ENCODE data around the gene PHLDA3.
"Not testable (repeated sequence)": the region's sequence is repeated elsewhere in the genome, so short reads cannot be mapped to it uniquely, and the experiment has no call there.

The PHLDA3 gene

DNA sequence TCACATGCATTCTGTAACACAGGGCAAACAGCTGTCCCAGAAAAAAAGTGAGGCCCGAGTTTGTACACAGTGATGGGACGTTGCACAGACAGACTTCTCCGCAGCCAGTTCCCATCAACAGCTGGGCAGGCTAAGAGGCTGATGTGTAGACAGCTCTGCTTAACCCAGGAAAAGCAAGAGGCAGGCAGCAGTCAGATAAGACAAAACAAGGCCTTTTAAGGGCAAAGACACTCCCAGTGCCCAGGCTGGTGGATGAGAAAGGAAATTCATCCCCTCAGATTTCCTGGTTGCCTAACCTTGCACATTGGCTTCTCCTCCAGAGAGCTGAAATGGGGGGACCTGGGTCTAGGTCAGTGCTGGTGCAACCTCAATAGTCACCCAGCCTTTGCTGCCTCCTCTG lies 17.2 kb upstream of the PHLDA3 start:
- DNase-seq (ENCODE audit: low read depth in 2 of 2) = no peak

GRCh38 chr1:201485184-201485774 lies 16.3 kb upstream of the PHLDA3 start:
- no peak for DNase-seq (ENCODE audit: low read depth in 2 of 2)

GRCh38 chr1:201483373-201483949 lies 14.5 kb upstream of the PHLDA3 start:
- no peak for DNase-seq (ENCODE audit: low read depth in 2 of 2)

- DNase-seq (ENCODE audit: low read depth in 2 of 2) = no peak
Measured at GRCh38 chr1:201482755-201483154, 13.8 kb upstream of the PHLDA3 start.

GRCh38 chr1:201481761-201482493 lies 12.9 kb upstream of the PHLDA3 start:
- DNase-seq (ENCODE audit: low read depth in 2 of 2) = no peak

- no peak for DNase-seq (ENCODE audit: low read depth in 2 of 2)
Measured at GRCh38 chr1:201481004-201481380, 12.0 kb upstream of the PHLDA3 start.

DNA sequence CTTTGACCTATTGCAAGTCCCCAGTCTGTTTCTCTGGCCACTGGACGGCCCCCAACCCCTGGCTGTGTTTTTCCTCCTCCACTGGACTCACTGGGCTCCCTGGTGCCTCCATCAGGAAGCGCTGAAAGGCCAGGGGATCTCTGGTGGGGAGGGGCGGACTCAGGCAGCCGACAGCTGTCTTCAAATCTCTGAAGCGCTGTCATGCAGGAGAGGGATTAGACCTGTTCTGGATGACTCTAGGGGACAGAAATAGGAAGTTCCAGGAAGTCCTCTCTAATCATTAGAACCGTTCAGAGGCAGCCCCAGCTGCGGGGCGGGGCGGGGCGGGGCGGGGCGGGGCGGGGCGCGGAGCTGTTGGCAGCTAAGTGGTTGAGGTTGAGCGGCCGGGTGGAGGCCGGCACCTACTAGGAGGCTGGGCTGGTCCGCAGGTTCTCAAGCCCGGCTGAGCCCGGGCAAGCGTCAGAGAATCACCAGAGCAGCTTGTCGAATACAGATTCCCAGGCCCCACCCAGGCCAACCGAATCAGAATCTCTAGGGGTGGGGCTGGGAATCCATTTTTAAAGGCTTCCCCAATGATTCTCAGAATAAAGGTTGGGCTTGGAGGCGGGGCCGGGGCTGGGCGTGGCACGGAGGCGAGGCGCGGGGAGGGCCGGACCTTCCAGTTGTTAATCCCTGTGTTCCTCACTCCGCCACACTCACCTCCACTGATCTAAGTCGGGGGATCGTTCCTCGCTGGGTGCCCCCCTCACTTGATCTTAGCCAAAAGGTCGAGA lies 11.4 kb upstream of the PHLDA3 start:
- no peak for DNase-seq (ENCODE audit: low read depth in 2 of 2)

DNA sequence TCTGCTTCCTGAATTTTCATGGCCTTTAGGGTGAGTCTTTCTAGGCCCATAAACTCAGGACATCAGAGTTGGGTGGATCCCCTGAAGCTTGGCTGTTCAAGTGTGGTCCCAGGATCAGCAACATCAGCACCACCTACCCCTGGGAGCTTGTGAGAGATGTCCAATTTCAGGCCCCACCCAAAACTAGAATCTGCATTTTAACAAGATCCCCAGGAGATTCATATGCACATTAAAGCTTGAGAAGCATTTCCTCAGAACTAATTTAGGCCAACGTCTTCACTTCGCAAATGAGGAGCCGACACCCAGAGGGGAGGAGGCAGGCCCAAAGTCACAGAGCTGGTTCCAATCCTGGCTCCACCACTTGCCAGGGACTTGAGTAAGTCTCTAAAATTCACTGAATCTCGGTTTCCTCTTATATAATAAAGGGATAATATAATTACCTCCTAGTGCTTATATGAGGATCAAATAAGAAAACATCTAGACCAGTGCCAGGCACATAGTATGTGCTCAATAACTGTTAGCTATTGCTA lies 10.3 kb upstream of the PHLDA3 start:
- no peak for DNase-seq (ENCODE audit: low read depth in 2 of 2)

DNA sequence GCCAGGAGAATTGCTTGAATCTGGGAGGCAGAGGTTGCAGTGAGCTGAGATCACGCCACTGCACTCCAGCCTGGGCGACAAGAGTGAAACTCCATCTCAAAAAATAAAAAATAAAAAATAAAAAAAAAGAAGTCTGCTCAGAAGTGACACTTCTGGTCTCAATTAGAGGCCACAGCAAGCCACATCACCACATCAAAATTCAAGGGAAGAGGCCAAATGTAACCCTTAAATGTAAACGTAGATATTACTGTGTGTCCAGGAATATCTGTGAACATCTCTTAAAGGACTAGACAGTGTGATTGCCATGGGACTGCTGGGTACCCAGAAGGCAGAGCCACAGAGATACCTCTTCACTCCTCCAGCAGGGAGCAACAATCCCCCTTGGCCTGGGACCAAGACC lies 9.7 kb upstream of the PHLDA3 start:
- not testable (repeated sequence) for DNase-seq (ENCODE audit: low read depth in 2 of 2)

- no peak for DNase-seq (ENCODE audit: low read depth in 2 of 2)
Measured at GRCh38 chr1:201476670-201477344, 7.8 kb upstream of the PHLDA3 start.

DNA sequence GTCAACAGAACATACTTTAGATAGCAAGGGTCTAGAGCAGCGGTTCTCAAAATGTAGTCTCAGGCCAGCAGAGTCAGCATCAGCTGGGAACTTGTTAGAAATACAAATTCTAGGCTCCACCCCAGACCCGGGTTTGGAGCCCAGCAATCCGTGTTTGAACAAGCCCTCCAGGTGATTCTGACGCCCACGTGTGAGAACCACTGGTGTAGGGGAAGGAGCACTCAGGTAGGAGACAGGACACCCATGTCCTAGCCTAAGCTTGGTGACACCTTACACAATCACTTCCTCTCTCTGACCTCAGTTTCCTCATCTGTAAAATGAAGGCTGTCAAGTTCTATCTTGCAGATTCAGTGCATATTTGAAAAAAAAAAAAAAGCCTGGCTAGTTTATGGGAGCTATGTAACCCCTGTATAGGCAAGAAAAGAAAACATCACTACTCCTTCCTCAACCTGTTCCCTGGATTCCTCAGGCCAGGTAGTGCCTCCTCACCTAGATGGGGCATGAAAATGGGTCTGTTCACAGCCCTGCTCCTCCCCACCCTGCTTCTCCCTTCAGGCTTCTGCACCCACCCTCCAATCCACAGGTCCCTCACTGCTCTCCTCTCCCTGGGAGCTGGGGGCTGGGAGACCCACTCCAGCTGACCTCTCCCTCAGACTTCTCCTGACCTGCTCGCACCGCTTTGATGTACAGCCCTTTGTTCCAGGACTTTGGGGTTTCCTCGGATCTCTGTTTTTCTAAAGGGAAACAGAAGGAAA lies 7.1 kb upstream of the PHLDA3 start:
- no peak for DNase-seq (ENCODE audit: low read depth in 2 of 2)

GRCh38 chr1:201475130-201475529 lies 6.1 kb upstream of the PHLDA3 start:
- DNase-seq (ENCODE audit: low read depth in 2 of 2) = no peak

DNA sequence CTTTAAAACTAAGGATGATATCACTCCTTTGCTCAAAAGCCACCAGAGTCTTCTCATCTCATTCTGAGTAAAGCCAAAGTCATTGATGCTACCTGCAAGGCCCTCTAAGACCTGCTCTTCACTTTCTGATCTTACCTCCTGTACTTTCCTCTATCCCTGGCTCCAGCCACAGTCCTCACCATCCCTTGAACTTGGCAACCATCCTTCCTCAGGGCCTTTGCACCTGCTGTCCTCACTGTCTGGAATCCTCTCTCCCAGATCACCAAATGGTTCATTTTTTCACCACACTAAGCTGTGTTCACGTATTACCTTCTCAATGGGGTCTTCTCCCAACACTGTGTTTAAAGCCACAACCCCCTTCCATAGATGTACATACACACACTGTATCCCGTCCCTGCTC lies 4.3 kb upstream of the PHLDA3 start:
- no peak for DNase-seq (ENCODE audit: low read depth in 2 of 2)

- not testable (repeated sequence) for DNase-seq (ENCODE audit: low read depth in 2 of 2)
Measured at GRCh38 chr1:201472321-201472720, 3.3 kb upstream of the PHLDA3 start.

DNA sequence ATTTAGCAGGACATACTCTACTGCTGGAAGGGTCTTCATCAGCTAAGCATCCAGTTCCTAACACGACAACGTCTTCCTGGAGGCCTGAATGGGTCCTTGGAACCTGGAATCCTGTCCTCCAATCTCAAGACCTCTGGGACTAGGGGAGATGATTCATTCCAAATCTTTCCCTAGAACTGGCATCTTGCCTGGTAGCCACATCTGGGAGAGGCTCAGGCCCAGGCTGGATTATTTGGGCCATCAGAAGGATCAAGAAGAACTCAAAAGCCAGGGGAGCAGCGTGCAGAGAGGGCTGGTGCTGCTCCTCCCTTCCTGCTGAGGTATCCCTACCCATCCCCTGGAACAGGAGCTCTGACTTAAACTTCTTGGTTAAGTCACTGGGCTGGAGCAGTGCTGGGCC lies 2.8 kb upstream of the PHLDA3 start:
- DNase-seq (ENCODE audit: low read depth in 2 of 2) = peak; percentile 70 to 71

DNA sequence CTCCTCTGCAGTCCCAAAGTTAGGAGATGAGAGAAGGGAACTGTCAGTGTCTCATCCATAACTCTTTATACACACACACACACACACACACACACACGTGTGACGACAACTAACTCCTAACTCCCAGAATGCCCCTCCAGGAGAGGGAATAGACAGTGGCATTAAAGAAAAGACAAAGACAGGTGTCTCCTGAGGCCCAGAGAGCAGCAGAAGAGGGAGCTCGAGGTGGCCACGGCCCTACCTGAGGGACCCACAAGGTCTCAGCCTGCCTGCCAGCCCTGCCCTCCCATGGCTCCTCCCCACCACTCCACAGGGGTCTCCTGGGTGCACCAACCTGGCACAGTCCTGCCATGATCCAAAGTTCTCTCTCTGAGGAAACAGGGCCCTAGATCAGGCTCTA lies 1.6 kb upstream of the PHLDA3 start:
- no peak for DNase-seq (ENCODE audit: low read depth in 2 of 2)

DNA sequence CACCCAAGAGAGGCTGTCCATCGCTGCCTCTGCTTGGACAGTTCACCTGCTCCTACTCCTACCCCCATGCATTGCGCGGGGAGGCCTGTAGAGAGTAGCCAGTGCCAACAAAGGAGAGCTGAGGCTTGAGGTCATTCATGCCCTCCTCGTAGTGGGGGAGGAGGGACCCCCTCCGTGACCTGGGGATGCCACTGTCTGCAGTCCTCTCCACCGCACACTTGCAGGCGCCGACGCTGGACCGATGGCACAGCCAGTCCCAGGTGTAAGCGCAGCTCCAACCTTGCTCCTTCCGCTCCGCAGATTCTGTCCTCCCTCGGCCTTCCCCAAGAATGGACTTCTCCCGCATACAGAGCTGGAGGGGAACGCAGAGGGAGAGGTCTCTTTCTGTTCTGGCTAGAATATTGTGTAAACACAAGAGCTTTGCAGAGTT lies 672 bp upstream of the PHLDA3 start:
- no peak for DNase-seq (ENCODE audit: low read depth in 2 of 2)

GRCh38 chr1:201468501-201468843 lies 516 bp downstream of the PHLDA3 start:
- DNase-seq (ENCODE audit: low read depth in 2 of 2) = no peak

- no peak for DNase-seq (ENCODE audit: low read depth in 2 of 2)
Measured at GRCh38 chr1:201466492-201466891, 2.5 kb downstream of the PHLDA3 start.

DNA sequence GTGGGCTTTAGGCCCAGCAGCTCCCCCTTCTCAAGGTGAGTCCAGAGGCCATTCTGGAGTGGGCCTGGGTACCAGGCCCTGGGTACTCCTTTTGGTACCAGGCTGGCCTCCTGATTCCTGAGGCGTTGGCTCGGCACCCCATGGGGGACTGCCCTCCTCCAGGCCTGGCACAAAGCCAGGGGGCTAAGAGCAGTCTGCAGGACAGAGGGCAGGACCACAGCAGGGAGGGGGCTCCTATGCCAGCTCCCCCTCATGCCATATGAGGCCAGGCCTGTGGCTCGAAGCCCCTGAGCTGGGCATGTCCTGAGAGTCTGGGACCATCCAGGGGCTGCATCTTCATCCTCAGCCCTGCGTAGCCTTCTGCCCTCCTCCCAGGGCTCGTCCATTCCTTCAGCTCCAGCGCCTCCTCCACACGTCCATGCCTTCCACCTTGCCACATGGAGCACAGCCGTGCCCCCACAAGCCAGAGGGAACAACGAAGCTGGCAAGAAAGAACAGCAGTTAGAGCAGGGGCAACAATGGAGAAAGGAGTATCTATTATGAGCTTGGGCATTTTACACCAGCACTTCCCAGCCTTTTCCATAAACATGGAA lies 3.2 kb downstream of the PHLDA3 start:
- no peak for DNase-seq (ENCODE audit: low read depth in 2 of 2)

GRCh38 chr1:201463071-201463552 lies 5.9 kb downstream of the PHLDA3 start:
- DNase-seq (ENCODE audit: low read depth in 2 of 2) = no peak

Measured in fibroblast of skin of left quadriceps (primary cell).